Cardiac muscle cell (in vitro differentiated cells and primary cell): Measurements from ENCODE around the gene ZC3H12A. TPM values are rescaled to one million over a fixed set of nuclear protein-coding genes. Genes with fewer than 3 reads are reported as not detected.

Experiments used
- DNase-seq, 2 donors: peaks; one replicate each; pipeline versions ENCODE4 v3.0.0 to v3.0.0-alpha.2; 2010 to 2017; ENCODE audit warnings: low read depth in 1 of 2, low spot score in 1 of 2
- H3K27ac ChIP-seq: fragments of 200-600 bp; sonication (generic); 2 replicates; pipeline ENCODE4 v1.5.1; 2016
- H3K27me3 ChIP-seq: fragments of 200-600 bp; sonication (generic); 2 replicates; pipeline ENCODE4 v1.6.0; 2016; ENCODE audit warnings: control low read depth
- H3K36me3 ChIP-seq: fragments of 200-600 bp; sonication (generic); 2 replicates; pipeline ENCODE4 v1.5.1; 2016; ENCODE audit warnings: control low read depth
- H3K4me1 ChIP-seq: fragments of 200-600 bp; sonication (generic); 2 replicates; pipeline ENCODE4 v1.8.1; 2017; ENCODE audit warnings: low read depth, mild to moderate bottlenecking, mixed run types
- H3K4me3 ChIP-seq: fragments of 200-600 bp; sonication (generic); 2 replicates; pipeline ENCODE4 v1.5.1; 2016; ENCODE audit warnings: mild to moderate bottlenecking
- H3K9me3 ChIP-seq: fragments of 200-600 bp; sonication (generic); 2 replicates; pipeline ENCODE4 v1.5.1; 2017; ENCODE audit warnings: low read depth, mild to moderate bottlenecking, control low read depth
- CTCF ChIP-seq: IDR thresholded peaks from 2 replicates; pipeline ENCODE4 v1.5.1; 2012; ENCODE audit warnings: low read depth, mild to moderate bottlenecking, low read length
- polyA plus RNA-seq: library from polyadenylated mRNA; unstranded; fragments of >200 nt; fragmentation: Nextera tagmentation; extraction: Ambion mirVana; gene quantifications from 2 replicates; pipeline ENCODE4 v1.2.1, GENCODE V29; 2016
- total RNA-seq: library from RNA; depleted of rRNA; stranded (reverse); fragments of >200 nt; gene quantifications from 2 replicates; pipeline ENCODE4 v1.2.3, GENCODE V29; 2016

Gene ZC3H12A
- total RNA-seq (8.8 and 14.0 TPM in 2 replicates), polyA plus RNA-seq (5.2 and 10.1 TPM in 2 replicates)

GRCh38 chr1:37474046-37474696 is at the start of gene ZC3H12A:
ZC3H12A (plus strand) TSS chr1:37474580; CDS start chr1:37475497, 917 bp downstream.
- Histone ChIP-seq H3K4me3 (peak within 1 kb of the TSS; percentile 78), H3K27me3 (peaks cover 19% of the 10 kb centered on the region), H3K4me1 (peaks cover 8% of the 10 kb centered on the region), H3K9me3 (no peaks in the 10 kb centered on the region), H3K36me3 (peaks cover 5% of the 10 kb centered on the region), H3K27ac (no peak within 1 kb of the TSS)
- no peak for TF ChIP-seq CTCF
- peak; percentile 92 to 95 for DNase-seq

GRCh38 chr1:37425221-37425620 is 49.2 kb upstream of the ZC3H12A start:
- no peak overlapping the region for H3K4me3 ChIP-seq
- no peak for TF ChIP-seq CTCF
- no peak overlapping the region for H3K27ac ChIP-seq
- H3K36me3 ChIP-seq, result no peaks in the 10 kb centered on the region
- no peaks in the 10 kb centered on the region for H3K4me1 ChIP-seq
- H3K9me3 ChIP-seq, result no peaks in the 10 kb centered on the region
- peaks cover 9% of the 10 kb centered on the region for H3K27me3 ChIP-seq
- no peak for DNase-seq

- H3K27me3 ChIP-seq, result peaks cover 12% of the 10 kb centered on the region
- DNase-seq, result no peak
- H3K27ac ChIP-seq, result no peak overlapping the region
- TF ChIP-seq CTCF, result no peak
- no peak overlapping the region for H3K4me3 ChIP-seq
- H3K4me1 ChIP-seq, result no peaks in the 10 kb centered on the region
- no peaks in the 10 kb centered on the region for H3K36me3 ChIP-seq
- H3K9me3 ChIP-seq, result no peaks in the 10 kb centered on the region
Observed at GRCh38 chr1:37429029-37429428, 45.4 kb upstream of the ZC3H12A start.

- no peak for DNase-seq
- TF ChIP-seq CTCF, result no peak
- Histone ChIP-seq H3K27ac (no peak overlapping the region), H3K4me1 (no peaks in the 10 kb centered on the region), H3K36me3 (no peaks in the 10 kb centered on the region), H3K4me3 (no peak overlapping the region), H3K9me3 (no peaks in the 10 kb centered on the region), H3K27me3 (peaks cover 12% of the 10 kb centered on the region)
Observed at GRCh38 chr1:37430103-37430985, 44.0 kb upstream of the ZC3H12A start.

- Histone ChIP-seq H3K27ac (no peak overlapping the region), H3K4me3 (no peak overlapping the region), H3K4me1 (no peaks in the 10 kb centered on the region), H3K27me3 (peaks cover 15% of the 10 kb centered on the region), H3K9me3 (no peaks in the 10 kb centered on the region), H3K36me3 (no peaks in the 10 kb centered on the region)
- no peak for DNase-seq
- no peak for TF ChIP-seq CTCF
Observed at GRCh38 chr1:37432716-37433115, 41.7 kb upstream of the ZC3H12A start.
